K562 (cell line): ENCODE data around the gene ARSD. TPM values are rescaled to one million over a fixed set of nuclear protein-coding genes. Genes with fewer than 3 reads are reported as not detected.

ENCODE experiments used
- ATAC-seq: fragments of 200-7000 bp; cut with Tn5 transposase; 3 replicates; pipeline ENCODE4 v1.9.1; 2020; ENCODE audit warnings: moderate library complexity
- BruUV-seq: library from RNA; stranded (reverse); fragments of 400-500 nt; replicated peaks from 2 replicates; lab custom pipeline; 2021; lab: Mats Ljungman, UMichigan
- CTCF ChIA-PET: fragments of 300-600 bp; formaldehyde crosslinking; extraction: SDS; loops from one replicate; lab custom pipeline; 2021; ENCODE audit warnings: low intra/inter-chr PET ratio; lab: Yijun Ruan, JAX
- POLR2A ChIA-PET: fragments of 300-600, 350-650 bp; sonication (Branson Sonifier 250); formaldehyde crosslinking; extraction: SDS; loops from one replicate; lab custom pipeline; 2021; ENCODE audit warnings: antibody characterized with exemption, inconsistent platforms; lab: Yijun Ruan, JAX
- DNase-seq, 4 experiments: peaks; one replicate each; pipeline versions ENCODE4 v3.0.0 to v3.0.0-alpha.2; 2011 to 2018; ENCODE audit warnings: low spot score in 3 of 4, mixed read lengths in 3 of 4; ENCODE audit errors: extremely low read depth in 1 of 4
- FAIRE-seq: peaks from 2 replicates; lab custom pipeline; 2011; peaks lifted over from hg19 to GRCh38; lab: Jason Lieb, UNC
- H2AFZ ChIP-seq: 2 replicates; pipeline ENCODE4 v1.6.0; 2011; ENCODE audit warnings: low read depth, low read length, control low read depth, inconsistent platforms
- H3K27ac ChIP-seq: fragments of 200-600 bp; 3 replicates; pipeline ENCODE4 v1.8.0; 2011; ENCODE audit warnings: low read depth, mild to moderate bottlenecking, control low read depth, inconsistent platforms, low read length, moderate library complexity, mixed read lengths; ENCODE audit errors: extremely low read depth
- H3K27me3 ChIP-seq, 2 experiments: fragments of 300-600 bp in 1 of 2; 2 replicates in 1 of 2; 3 replicates in 1 of 2; pipeline versions ENCODE4 v1.6.0 to v1.8.0; 2011; ENCODE audit warnings: inconsistent platforms in 2 of 2, low read length in 2 of 2, mild to moderate bottlenecking in 1 of 2, mixed read lengths in 1 of 2, moderate library complexity in 1 of 2; ENCODE audit not compliant: control insufficient read depth in 2 of 2, insufficient read depth in 2 of 2
- H3K36me3 ChIP-seq: fragments of 300-600 bp; 3 replicates; pipeline ENCODE4 v1.8.0; 2011; ENCODE audit warnings: mild to moderate bottlenecking, low read length, inconsistent platforms; ENCODE audit not compliant: control insufficient read depth, insufficient read depth
- H3K4me1 ChIP-seq, 2 experiments: fragments of 200-600 bp in 1 of 2; replicated peaks in 1 of 2; 2 replicates in 1 of 2; 3 replicates in 1 of 2; pipeline versions ENCODE4 v1.5.1 to v1.8.0; 2011; ENCODE audit warnings: inconsistent platforms in 2 of 2, low read length in 2 of 2, mild to moderate bottlenecking in 1 of 2, mixed read lengths in 1 of 2, moderate library complexity in 1 of 2; ENCODE audit not compliant: control insufficient read depth in 2 of 2, insufficient read depth in 2 of 2
- H3K4me2 ChIP-seq: 2 replicates; pipeline ENCODE4 v1.6.1; 2011; ENCODE audit warnings: low read length, control low read depth, inconsistent platforms, mixed read lengths; ENCODE audit not compliant: insufficient read depth
- H3K4me3 ChIP-seq: fragments of 200-600 bp; sonication (generic), shearing (Covaris generic); 2 replicates; pipeline ENCODE4 v1.5.1; 2016; ENCODE audit warnings: control low read depth, inconsistent platforms
- H3K79me2 ChIP-seq: fragments of 200-600 bp; 3 replicates; pipeline ENCODE4 v1.8.0; 2011; ENCODE audit warnings: low read length, inconsistent platforms; ENCODE audit not compliant: control insufficient read depth, insufficient read depth
- H3K9ac ChIP-seq, 2 experiments: 2 replicates each; pipeline versions ENCODE4 v1.6.0 to v1.6.1; 2011; ENCODE audit warnings: low read depth in 2 of 2, low read length in 2 of 2, control low read depth in 1 of 2, inconsistent platforms in 1 of 2, mild to moderate bottlenecking in 1 of 2, mixed read lengths in 1 of 2; ENCODE audit not compliant: insufficient read depth in 1 of 2
- H3K9me1 ChIP-seq: one replicate; pipeline ENCODE4 v1.6.0; 2011; ENCODE audit warnings: inconsistent platforms, mild to moderate bottlenecking, low read length, moderate library complexity; ENCODE audit not compliant: control insufficient read depth, insufficient read depth
- H3K9me3 ChIP-seq: replicated peaks from 2 replicates; pipeline ENCODE4 v1.5.1; 2011; ENCODE audit warnings: low read depth, low read length, inconsistent platforms; ENCODE audit not compliant: control insufficient read depth, insufficient read depth
- H4K20me1 ChIP-seq: replicated peaks from 2 replicates; pipeline ENCODE4 v1.6.1; 2011; ENCODE audit warnings: low read length, inconsistent platforms, mixed read lengths; ENCODE audit not compliant: control insufficient read depth, insufficient read depth
- E2F5 ChIP-seq: sonication (generic); formaldehyde crosslinking; IDR thresholded peaks from 2 replicates; pipeline ENCODE4 v1.8.0; 2022; ENCODE audit warnings: mild to moderate bottlenecking, missing genetic modification reagents
- FOSL1 ChIP-seq: fragments of 200-800 bp; sonication (Bioruptor generic); conservative IDR thresholded peaks from 2 replicates; pipeline ENCODE4 v1.6.1; 2016; ENCODE audit warnings: missing genetic modification characterization, missing compliant biosample characterization
- FOXK2 ChIP-seq, 2 experiments: fragments of 450-650 bp; IDR thresholded peaks in 1 of 2; conservative IDR thresholded peaks in 1 of 2; 2 replicates each; pipeline ENCODE4 v1.6.1; 2016; ENCODE audit warnings: low read depth in 2 of 2, mild to moderate bottlenecking in 1 of 2
- GABPB1 ChIP-seq: sonication (generic); formaldehyde crosslinking; IDR thresholded peaks from 2 replicates; pipeline ENCODE4 v1.8.0; 2022; ENCODE audit warnings: mild to moderate bottlenecking, missing genetic modification reagents
- NCOR1 ChIP-seq: fragments of 450-650 bp; IDR thresholded peaks from 2 replicates; pipeline ENCODE4 v1.6.1; 2016; ENCODE audit warnings: mild to moderate bottlenecking, moderate library complexity
- PML ChIP-seq: IDR thresholded peaks from 2 replicates; pipeline ENCODE4 v1.6.1; 2012; ENCODE audit warnings: low read length, inconsistent platforms
- SMAD4 ChIP-seq: fragments of 250-450 bp; sonication (Bioruptor Pico); conservative IDR thresholded peaks from 2 replicates; pipeline ENCODE4 v1.8.0; 2021; ENCODE audit warnings: inconsistent platforms, mild to moderate bottlenecking, moderate library complexity
- TCFL5 ChIP-seq: fragments of 250-450 bp; sonication (Bioruptor Pico); conservative IDR thresholded peaks from 2 replicates; pipeline ENCODE4 v1.6.1; 2021; ENCODE audit warnings: mild to moderate bottlenecking, moderate library complexity, matching md5 sums
- TEAD2 ChIP-seq: fragments of 450-650 bp; IDR thresholded peaks from 2 replicates; pipeline ENCODE4 v1.6.1; 2016; ENCODE audit warnings: missing genetic modification characterization, control low read depth, missing compliant biosample characterization
- USF1 ChIP-seq: sonication (generic); formaldehyde crosslinking; IDR thresholded peaks from 2 replicates; pipeline ENCODE4 v1.9.0; 2022; ENCODE audit warnings: mild to moderate bottlenecking, missing genetic modification reagents
- ZC3H11A ChIP-seq: IDR thresholded peaks from 2 replicates; pipeline ENCODE4 v1.6.1; 2012; ENCODE audit warnings: low read depth, low read length, improper control_type of control experiment
- ZFP30 ChIP-seq: fragments of 250-450 bp; sonication (Bioruptor Pico); IDR thresholded peaks from 2 replicates; pipeline ENCODE4 v1.8.0; 2022; ENCODE audit warnings: moderate library complexity, mild to moderate bottlenecking, inconsistent platforms, borderline replicate concordance
- ZNF586 ChIP-seq: fragments of 450-650 bp; formaldehyde crosslinking; conservative IDR thresholded peaks from 2 replicates; pipeline ENCODE4 v1.4.0; 2020; ENCODE audit warnings: mild to moderate bottlenecking, moderate library complexity
- WGBS: fragments of 100-300 bp; shearing (Covaris generic); methylation state at CpG from one replicate; pipeline ENCODE4 v1.1.6; 2016; ENCODE audit warnings: low coverage, mixed read lengths; ENCODE audit not compliant: insufficient coverage; ENCODE audit errors: missing lambda C conversion rate; 5-methylcytosine and 5-hydroxymethylcytosine counted together
- in situ Hi-C: fragments of 300-500 bp; cut with MboI; formaldehyde crosslinking; loops from 4 replicates; pipeline ENCODE4 v1.15.0; 2018; ENCODE audit warnings: inconsistent platforms, mixed read lengths
- intact Hi-C: fragments of 100-400 bp; cut with micrococcal nuclease; formaldehyde crosslinking; loops from 2 replicates; pipeline ENCODE4 v1.14.2; 2022
- polyA plus RNA-seq, 8 experiments: library from polyadenylated mRNA; depleted of rRNA in 4 of 8; stranded (reverse) in 5 of 8; unstranded in 3 of 8; fragments of >200 nt; fragmentation: Nextera tagmentation in 2 of 8; fragmentation: Illumina TruSeq in 1 of 8; extraction: Ambion mirVana in 2 of 8; extraction: Trizol in 1 of 8; gene quantifications; 2 replicates each; pipeline versions ENCODE4 v1.2.1 to v1.2.3, GENCODE V29; 2011 to 2014; ENCODE audit warnings: inconsistent platforms in 1 of 8, missing spikeins in 1 of 8
- total RNA-seq, 7 experiments: library from RNA; depleted of rRNA in 6 of 7; stranded (reverse); fragments of >200 nt in 6 of 7; fragmentation: Illumina TruSeq in 2 of 7; extraction: Trizol in 2 of 7; gene quantifications; 2 replicates each; pipeline versions ENCODE4 v1.2.1 to v1.2.3, GENCODE V29; 2011 to 2021; ENCODE audit warnings: low replicate concordance in 1 of 7
- TF ChIP-seq, protein P1 (sequence below): sonication (generic); formaldehyde crosslinking; IDR thresholded peaks from 2 replicates; pipeline ENCODE4 v1.8.1; 2022; ENCODE audit warnings: missing genetic modification reagents
- TF ChIP-seq, protein P2 (sequence below): fragments of 250-450 bp; sonication (Bioruptor Pico); IDR thresholded peaks from 2 replicates; pipeline ENCODE4 v1.8.0; 2021; ENCODE audit warnings: moderate library complexity, mild to moderate bottlenecking, inconsistent platforms

ARSD gene
- total and polyA plus RNA-seq, 9 of the 15 experiments (the other 6 are each of a cell fraction or from before 2014, with no cell fraction given): 0.05 to 0.23 (median 0.09) TPM; not detected in 1

DNA sequence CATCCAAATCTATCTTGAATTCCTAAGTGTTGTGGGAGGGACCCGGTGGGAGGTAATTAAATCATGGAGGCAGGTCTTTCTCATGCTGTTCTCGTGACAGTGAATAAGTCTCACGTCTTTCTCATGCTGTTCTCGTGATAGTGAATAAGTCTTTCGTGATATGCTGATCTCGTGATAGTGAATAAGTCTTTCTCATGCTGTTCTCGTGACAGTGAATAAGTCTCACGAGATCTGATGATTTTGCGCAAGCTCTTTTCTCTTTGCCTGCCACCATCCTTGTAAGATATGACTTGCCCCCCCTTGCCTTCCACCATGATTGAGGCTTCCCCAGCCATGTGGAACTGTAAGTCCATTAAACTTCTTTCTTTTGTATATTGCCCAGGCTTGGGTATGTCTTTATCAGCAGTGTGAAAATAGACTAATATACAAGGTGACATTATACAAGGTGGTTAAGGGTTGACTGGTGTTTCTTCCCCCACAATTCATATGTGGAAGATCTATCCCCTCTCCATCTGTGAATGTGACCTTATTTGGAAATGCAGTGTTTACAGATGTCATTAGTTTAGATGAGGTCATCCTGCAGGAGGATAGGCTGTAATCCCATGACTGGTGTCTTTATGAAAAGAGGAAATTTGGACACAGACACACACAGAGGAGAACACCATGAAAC, 27.6 kb downstream of the ARSD start:
- intact Hi-C loops: no loop called here
- BruUV-seq: no TSS peak
- Histone ChIP-seq H3K27ac (peak overlapping the region; percentile 44; the same call in 1 of the 3 replicates), H3K4me1 (peaks cover 6 to 9% of the 10 kb centered on the region in 2 experiments; a peak in 4 of 5 replicates), H3K36me3 (no peaks in the 10 kb centered on the region), H3K4me3 (no peak overlapping the region), H2AFZ (0 out of 2 replicates have a peak overlapping the region, but pooled peaks have one; percentile 32), H3K27me3 (no peaks in the 10 kb centered on the region; a peak in 1 of 5 replicates), H3K79me2 (no peaks in the 10 kb centered on the region), H3K9me3 (peaks cover 2% of the 10 kb centered on the region; the same call in 1 of the 2 replicates), H4K20me1 (no peaks in the 10 kb centered on the region), H3K9ac (no peak overlapping the region), H3K4me2 (no peak overlapping the region), H3K9me1 (no peaks in the 10 kb centered on the region)
- in situ Hi-C loops: no loop called here
- WGBS: 38% methylated on average over 9 of the region's 9 CpGs
- ChIA-PET CTCF (no interaction called here), POLR2A (no interaction called here)
- ATAC-seq (peak; percentile 53), FAIRE-seq (no peak), DNase-seq (no peak)
- TF ChIP-seq SMAD4 (CRISPR knock-in tag): no peak
- TF ChIP-seq ZNF586 (CRISPR knock-in tag): no peak
- TF ChIP-seq, protein P1, sequence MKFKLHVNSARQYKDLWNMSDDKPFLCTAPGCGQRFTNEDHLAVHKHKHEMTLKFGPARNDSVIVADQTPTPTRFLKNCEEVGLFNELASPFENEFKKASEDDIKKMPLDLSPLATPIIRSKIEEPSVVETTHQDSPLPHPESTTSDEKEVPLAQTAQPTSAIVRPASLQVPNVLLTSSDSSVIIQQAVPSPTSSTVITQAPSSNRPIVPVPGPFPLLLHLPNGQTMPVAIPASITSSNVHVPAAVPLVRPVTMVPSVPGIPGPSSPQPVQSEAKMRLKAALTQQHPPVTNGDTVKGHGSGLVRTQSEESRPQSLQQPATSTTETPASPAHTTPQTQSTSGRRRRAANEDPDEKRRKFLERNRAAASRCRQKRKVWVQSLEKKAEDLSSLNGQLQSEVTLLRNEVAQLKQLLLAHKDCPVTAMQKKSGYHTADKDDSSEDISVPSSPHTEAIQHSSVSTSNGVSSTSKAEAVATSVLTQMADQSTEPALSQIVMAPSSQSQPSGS (CRISPR knock-in tag): no peak
- no peak for TF ChIP-seq GABPB1 (CRISPR knock-in tag)
- no peak for TF ChIP-seq ZFP30 (CRISPR knock-in tag)
- TF ChIP-seq, protein P2, sequence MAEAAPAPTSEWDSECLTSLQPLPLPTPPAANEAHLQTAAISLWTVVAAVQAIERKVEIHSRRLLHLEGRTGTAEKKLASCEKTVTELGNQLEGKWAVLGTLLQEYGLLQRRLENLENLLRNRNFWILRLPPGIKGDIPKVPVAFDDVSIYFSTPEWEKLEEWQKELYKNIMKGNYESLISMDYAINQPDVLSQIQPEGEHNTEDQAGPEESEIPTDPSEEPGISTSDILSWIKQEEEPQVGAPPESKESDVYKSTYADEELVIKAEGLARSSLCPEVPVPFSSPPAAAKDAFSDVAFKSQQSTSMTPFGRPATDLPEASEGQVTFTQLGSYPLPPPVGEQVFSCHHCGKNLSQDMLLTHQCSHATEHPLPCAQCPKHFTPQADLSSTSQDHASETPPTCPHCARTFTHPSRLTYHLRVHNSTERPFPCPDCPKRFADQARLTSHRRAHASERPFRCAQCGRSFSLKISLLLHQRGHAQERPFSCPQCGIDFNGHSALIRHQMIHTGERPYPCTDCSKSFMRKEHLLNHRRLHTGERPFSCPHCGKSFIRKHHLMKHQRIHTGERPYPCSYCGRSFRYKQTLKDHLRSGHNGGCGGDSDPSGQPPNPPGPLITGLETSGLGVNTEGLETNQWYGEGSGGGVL (CRISPR knock-in tag): no peak
- no peak for TF ChIP-seq TEAD2 (tag)
- TF ChIP-seq FOSL1 (tag): peak; percentile 53
- no peak for TF ChIP-seq PML
- no peak for TF ChIP-seq TCFL5
- no peak for TF ChIP-seq NCOR1
- 0 out of 4 replicates have a peak, but pooled peaks of 1 of the 2 experiments have one; percentile 19 for TF ChIP-seq FOXK2 (conservative IDR thresholded peaks at IDR 0.05 in 1 of 2, IDR thresholded peaks at IDR 0.05 in 1 of 2; ENCODE audit: low read depth in 2 of 2)
- TF ChIP-seq ZC3H11A: no peak
- no peak for TF ChIP-seq USF1
- no peak for TF ChIP-seq E2F5 (CRISPR knock-in tag)
